Hepatocyte (in vitro differentiated cells): ENCODE measurements around the gene HOATZ. TPM values are rescaled to one million over a fixed set of nuclear protein-coding genes. Genes with fewer than 3 reads are reported as not detected.

Experiments
- DNase-seq: peaks from one replicate; pipeline ENCODE4 v3.0.0-alpha.2; 2016; ENCODE audit warnings: low spot score
- H2AFZ ChIP-seq: fragments of 200-600 bp; sonication (generic); 2 replicates; pipeline ENCODE4 v1.6.0; 2016; ENCODE audit warnings: antibody characterized with exemption, mild to moderate bottlenecking
- H3K27ac ChIP-seq: fragments of 200-600 bp; sonication (generic); 2 replicates; pipeline ENCODE4 v1.5.1; 2016; ENCODE audit warnings: mild to moderate bottlenecking
- H3K27me3 ChIP-seq: fragments of 200-600 bp; sonication (generic); 2 replicates; pipeline ENCODE4 v1.6.1; 2016
- H3K36me3 ChIP-seq: fragments of 200-600 bp; sonication (generic); replicated peaks from 2 replicates; pipeline ENCODE4 v1.5.1; 2016; ENCODE audit warnings: low read depth; ENCODE audit not compliant: insufficient read depth
- H3K4me1 ChIP-seq: fragments of 200-600 bp; sonication (generic); 2 replicates; pipeline ENCODE4 v1.5.1; 2016; ENCODE audit warnings: mild to moderate bottlenecking, moderate library complexity; ENCODE audit not compliant: insufficient read depth
- H3K4me2 ChIP-seq: fragments of 200-600 bp; sonication (generic); 2 replicates; pipeline ENCODE4 v1.6.0; 2016
- H3K4me3 ChIP-seq: fragments of 200-600 bp; sonication (generic); 2 replicates; pipeline ENCODE4 v1.5.1; 2016; ENCODE audit warnings: mild to moderate bottlenecking
- H3K79me2 ChIP-seq: fragments of 200-600 bp; sonication (generic); 2 replicates; pipeline ENCODE4 v1.6.0; 2017; ENCODE audit warnings: mild to moderate bottlenecking
- H3K9me2 ChIP-seq: fragments of 200-600 bp; sonication (generic); replicated peaks from 2 replicates; pipeline ENCODE4 v1.6.0; 2017; ENCODE audit warnings: mild to moderate bottlenecking; ENCODE audit not compliant: insufficient read depth
- H3K9me3 ChIP-seq: fragments of 200-600 bp; sonication (generic); 2 replicates; pipeline ENCODE4 v1.5.1; 2016; ENCODE audit warnings: low read depth, mild to moderate bottlenecking
- H4K20me1 ChIP-seq: fragments of 200-600 bp; sonication (generic); 2 replicates; pipeline ENCODE4 v1.6.0; 2016; ENCODE audit warnings: mild to moderate bottlenecking; ENCODE audit not compliant: insufficient read depth, poor library complexity, severe bottlenecking
- EZH2 ChIP-seq: fragments of 200-600 bp; sonication (generic); IDR thresholded peaks from 2 replicates; pipeline ENCODE4 v1.6.1; 2016; ENCODE audit warnings: antibody characterized with exemption, mild to moderate bottlenecking, borderline replicate concordance
- EZH2phosphoT487 ChIP-seq: fragments of 200-600 bp; sonication (generic); IDR thresholded peaks from one replicate; pipeline ENCODE4 v1.6.1; 2018; ENCODE audit warnings: antibody characterized with exemption, mild to moderate bottlenecking, low read depth, moderate library complexity; ENCODE audit not compliant: unreplicated experiment, severe bottlenecking
- WGBS: methylation state at CpG from one replicate; pipeline ENCODE4 v1.1.6; 2016; ENCODE audit warnings: low lambda C conversion rate; ENCODE audit errors: missing lambda C conversion rate; 5-methylcytosine and 5-hydroxymethylcytosine counted together
- polyA plus RNA-seq: library from polyadenylated mRNA; unstranded; fragments of >200 nt; fragmentation: Nextera tagmentation; extraction: Ambion mirVana; gene quantifications from 2 replicates; pipeline ENCODE4 v1.2.1, GENCODE V29; 2016
- total RNA-seq: library from RNA; depleted of rRNA; stranded (reverse); fragments of >200 nt; gene quantifications from 2 replicates; pipeline ENCODE4 v1.2.3, GENCODE V29; 2014
- TF ChIP-seq, protein P1 (sequence below): fragments of 200-600 bp; sonication (generic); IDR thresholded peaks from 2 replicates; pipeline ENCODE4 v1.5.1; 2016; ENCODE audit warnings: antibody characterized with exemption, mild to moderate bottlenecking; ENCODE audit not compliant: poor library complexity

The HOATZ gene
- total and polyA plus RNA-seq, 2 experiments from 2014 or later = not detected

DNA sequence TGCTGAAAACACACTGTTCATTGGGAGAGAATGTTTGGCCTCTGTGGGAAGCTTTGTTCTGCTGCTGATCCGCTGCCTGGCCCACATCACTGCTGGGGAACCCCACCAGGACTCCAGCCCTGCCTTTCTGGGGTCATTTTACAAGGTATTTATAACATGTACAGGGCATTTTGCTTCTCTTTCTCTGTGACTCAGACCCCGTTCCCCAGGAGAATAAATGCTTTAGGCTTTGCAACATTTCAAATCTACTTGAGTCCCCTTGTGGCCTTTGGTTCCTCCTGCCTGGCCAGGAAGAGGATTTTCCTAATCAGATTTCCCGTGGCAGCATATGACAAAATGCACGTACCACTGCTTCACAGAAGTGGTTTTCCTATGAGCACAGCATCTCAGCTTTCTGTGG is 45.4 kb upstream of the HOATZ start:
- no peaks in the 10 kb centered on the region for H3K36me3 ChIP-seq
- H4K20me1 ChIP-seq = no peaks in the 10 kb centered on the region
- no peak overlapping the region for H2AFZ ChIP-seq
- no peak overlapping the region for H3K4me2 ChIP-seq
- H3K4me1 ChIP-seq = no peaks in the 10 kb centered on the region
- TF ChIP-seq EZH2 (no peak), EZH2phosphoT487 (no peak)
- TF ChIP-seq, protein P1, sequence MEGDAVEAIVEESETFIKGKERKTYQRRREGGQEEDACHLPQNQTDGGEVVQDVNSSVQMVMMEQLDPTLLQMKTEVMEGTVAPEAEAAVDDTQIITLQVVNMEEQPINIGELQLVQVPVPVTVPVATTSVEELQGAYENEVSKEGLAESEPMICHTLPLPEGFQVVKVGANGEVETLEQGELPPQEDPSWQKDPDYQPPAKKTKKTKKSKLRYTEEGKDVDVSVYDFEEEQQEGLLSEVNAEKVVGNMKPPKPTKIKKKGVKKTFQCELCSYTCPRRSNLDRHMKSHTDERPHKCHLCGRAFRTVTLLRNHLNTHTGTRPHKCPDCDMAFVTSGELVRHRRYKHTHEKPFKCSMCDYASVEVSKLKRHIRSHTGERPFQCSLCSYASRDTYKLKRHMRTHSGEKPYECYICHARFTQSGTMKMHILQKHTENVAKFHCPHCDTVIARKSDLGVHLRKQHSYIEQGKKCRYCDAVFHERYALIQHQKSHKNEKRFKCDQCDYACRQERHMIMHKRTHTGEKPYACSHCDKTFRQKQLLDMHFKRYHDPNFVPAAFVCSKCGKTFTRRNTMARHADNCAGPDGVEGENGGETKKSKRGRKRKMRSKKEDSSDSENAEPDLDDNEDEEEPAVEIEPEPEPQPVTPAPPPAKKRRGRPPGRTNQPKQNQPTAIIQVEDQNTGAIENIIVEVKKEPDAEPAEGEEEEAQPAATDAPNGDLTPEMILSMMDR = no peak
- no peaks in the 10 kb centered on the region for H3K27me3 ChIP-seq
- DNase-seq = no peak
- no peaks in the 10 kb centered on the region for H3K79me2 ChIP-seq
- H3K9me3 ChIP-seq = no peaks in the 10 kb centered on the region
- no peaks in the 10 kb centered on the region for H3K9me2 ChIP-seq
- 50% methylated on average over 4 of the region's 4 CpGs for WGBS
- H3K4me3 ChIP-seq = no peak overlapping the region
- H3K27ac ChIP-seq = no peak overlapping the region

DNA sequence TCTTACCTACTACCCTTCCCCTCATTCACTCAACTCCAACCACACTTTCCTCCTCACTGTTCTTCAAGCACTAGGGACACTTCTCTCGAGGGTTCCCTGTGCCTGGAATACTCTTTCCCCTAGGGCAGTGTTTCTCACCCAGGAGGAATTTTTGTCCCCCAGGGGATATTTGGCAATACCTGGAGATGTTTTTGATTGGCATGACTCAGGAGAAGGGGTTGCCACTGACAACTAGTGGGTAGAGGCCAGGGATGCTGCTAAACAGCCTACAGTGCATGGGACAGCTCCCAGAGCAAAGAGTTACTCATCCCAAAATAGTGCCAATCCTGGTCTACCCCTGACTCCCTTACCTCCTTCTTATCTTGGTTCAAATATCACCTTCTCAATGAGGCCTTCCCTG is 42.4 kb upstream of the HOATZ start:
- TF ChIP-seq, protein P1 = no peak
- TF ChIP-seq EZH2phosphoT487 (no peak), EZH2 (no peak)
- H3K9me2 ChIP-seq = no peaks in the 10 kb centered on the region
- no peaks in the 10 kb centered on the region for H4K20me1 ChIP-seq
- H2AFZ ChIP-seq = no peak overlapping the region
- no peak overlapping the region for H3K4me3 ChIP-seq
- no peak overlapping the region for H3K27ac ChIP-seq
- no peaks in the 10 kb centered on the region for H3K36me3 ChIP-seq
- no peaks in the 10 kb centered on the region for H3K4me1 ChIP-seq
- H3K4me2 ChIP-seq = no peak overlapping the region
- WGBS = 100% methylated on average over 1 of the region's 1 CpG
- no peaks in the 10 kb centered on the region for H3K9me3 ChIP-seq
- H3K27me3 ChIP-seq = no peaks in the 10 kb centered on the region
- no peak for DNase-seq
- no peaks in the 10 kb centered on the region for H3K79me2 ChIP-seq

DNA sequence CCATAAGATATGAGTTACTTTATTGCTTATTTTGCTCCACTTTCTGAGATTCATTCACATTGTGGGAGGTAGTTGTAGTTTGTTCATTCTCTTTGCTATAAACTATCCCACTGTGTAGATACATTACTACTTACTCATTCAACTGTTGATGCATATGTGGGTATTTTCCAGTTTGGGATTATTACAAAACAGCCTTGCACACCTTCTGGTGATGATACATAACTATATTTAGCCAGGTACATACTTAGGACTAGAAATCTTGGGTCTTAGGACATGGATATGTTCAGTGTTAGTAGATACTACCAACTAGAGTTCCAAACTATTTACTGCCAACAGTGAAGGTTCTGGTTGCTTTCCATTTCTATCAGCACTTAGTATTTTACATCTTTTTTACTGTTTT is 40.1 kb upstream of the HOATZ start:
- Histone ChIP-seq H3K4me3 (no peak overlapping the region), H3K27ac (no peak overlapping the region), H2AFZ (no peak overlapping the region), H3K4me1 (no peaks in the 10 kb centered on the region), H4K20me1 (no peaks in the 10 kb centered on the region), H3K9me2 (no peaks in the 10 kb centered on the region), H3K27me3 (no peaks in the 10 kb centered on the region), H3K4me2 (no peak overlapping the region), H3K36me3 (no peaks in the 10 kb centered on the region), H3K9me3 (no peaks in the 10 kb centered on the region), H3K79me2 (no peaks in the 10 kb centered on the region)
- no peak for DNase-seq
- TF ChIP-seq, protein P1 = no peak
- TF ChIP-seq EZH2 = no peak
- no peak for TF ChIP-seq EZH2phosphoT487

DNA sequence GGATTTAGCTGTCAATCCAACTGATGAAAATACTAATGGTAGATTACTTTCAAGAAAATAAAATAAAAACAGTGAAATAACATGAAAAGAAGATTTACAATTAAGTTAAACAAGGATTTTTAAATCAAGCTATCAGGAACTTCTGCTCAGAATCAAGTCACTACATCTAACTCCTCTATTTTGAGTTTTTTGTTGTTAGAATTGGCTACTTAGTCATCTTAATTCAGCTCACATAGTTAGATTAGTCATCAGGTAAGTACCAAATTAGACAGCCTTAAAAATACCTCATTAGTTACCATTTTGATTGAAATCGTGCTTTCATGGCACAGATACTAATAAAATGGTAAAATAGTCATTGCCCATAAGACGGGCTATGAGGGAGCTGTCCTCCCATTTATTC is 38.2 kb upstream of the HOATZ start:
- WGBS = 38% methylated on average over 2 of the region's 2 CpGs
- no peak for DNase-seq
- H3K9me3 ChIP-seq = no peaks in the 10 kb centered on the region
- no peak overlapping the region for H2AFZ ChIP-seq
- H3K4me3 ChIP-seq = no peak overlapping the region
- TF ChIP-seq EZH2 (no peak), EZH2phosphoT487 (no peak)
- TF ChIP-seq, protein P1 = no peak
- no peaks in the 10 kb centered on the region for H3K27me3 ChIP-seq
- H3K9me2 ChIP-seq = no peaks in the 10 kb centered on the region
- H3K27ac ChIP-seq = no peak overlapping the region
- H3K4me1 ChIP-seq = no peaks in the 10 kb centered on the region
- H3K36me3 ChIP-seq = no peaks in the 10 kb centered on the region
- no peak overlapping the region for H3K4me2 ChIP-seq
- H3K79me2 ChIP-seq = no peaks in the 10 kb centered on the region
- no peaks in the 10 kb centered on the region for H4K20me1 ChIP-seq
